Posterior cingulate gyrus (tissue), 11 donors: ENCODE measurements around the gene HNRNPA3.

Experiments
- DNase-seq, 10 donors: peaks; one replicate each; pipeline versions ENCODE4 v3.0.0 to v3.0.0-alpha.2; 2020 to 2021; ENCODE audit warnings: mixed read lengths in 3 of 10
- intact Hi-C: fragments of 100-400 bp; cut with DNase I; formaldehyde crosslinking; loops from one replicate; pipeline ENCODE4 v1.15.1; 2023

The HNRNPA3 gene

GRCh38 chr2:177251165-177251542 lies 38.6 kb downstream of the HNRNPA3 start:
- intact Hi-C loops: no loop called here
- DNase-seq: no peak

DNA sequence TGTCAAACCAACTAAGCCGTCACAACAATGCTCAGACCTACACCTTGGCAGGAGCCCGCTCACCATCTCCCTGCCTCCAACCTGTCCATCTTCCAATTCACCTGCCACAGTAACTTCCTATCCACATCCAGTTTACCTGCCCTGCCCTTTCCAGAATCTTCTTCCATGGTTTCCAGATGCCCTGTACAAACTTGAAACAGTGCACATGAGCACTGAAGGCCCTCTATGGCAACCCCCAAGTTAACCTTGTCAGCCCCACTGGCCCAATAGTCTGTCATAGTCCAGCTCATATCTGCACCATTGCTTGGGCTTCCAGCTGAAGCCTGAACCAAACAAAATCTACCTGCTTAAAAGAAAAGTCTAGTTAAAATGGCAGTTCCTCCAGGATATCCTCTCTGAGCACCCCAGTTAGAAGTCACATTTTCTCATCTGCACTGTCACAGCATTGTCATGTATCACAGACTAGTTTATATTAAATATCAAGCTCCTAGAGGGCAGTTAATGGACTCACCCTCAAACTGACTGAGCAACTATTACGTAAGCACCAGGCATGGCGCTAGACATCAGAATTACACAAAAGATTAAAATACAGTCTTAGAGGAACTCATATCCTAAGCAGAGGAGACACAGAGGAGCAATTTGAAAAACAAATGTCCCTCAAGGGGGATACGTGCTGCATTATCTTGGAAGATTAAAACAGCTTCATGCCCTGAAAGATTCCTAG lies 40.4 kb downstream of the HNRNPA3 start:
- no peak for DNase-seq
- intact Hi-C loops: no loop called here

GRCh38 chr2:177253704-177254103 lies 41.1 kb downstream of the HNRNPA3 start:
- intact Hi-C loops: no loop called here

DNA sequence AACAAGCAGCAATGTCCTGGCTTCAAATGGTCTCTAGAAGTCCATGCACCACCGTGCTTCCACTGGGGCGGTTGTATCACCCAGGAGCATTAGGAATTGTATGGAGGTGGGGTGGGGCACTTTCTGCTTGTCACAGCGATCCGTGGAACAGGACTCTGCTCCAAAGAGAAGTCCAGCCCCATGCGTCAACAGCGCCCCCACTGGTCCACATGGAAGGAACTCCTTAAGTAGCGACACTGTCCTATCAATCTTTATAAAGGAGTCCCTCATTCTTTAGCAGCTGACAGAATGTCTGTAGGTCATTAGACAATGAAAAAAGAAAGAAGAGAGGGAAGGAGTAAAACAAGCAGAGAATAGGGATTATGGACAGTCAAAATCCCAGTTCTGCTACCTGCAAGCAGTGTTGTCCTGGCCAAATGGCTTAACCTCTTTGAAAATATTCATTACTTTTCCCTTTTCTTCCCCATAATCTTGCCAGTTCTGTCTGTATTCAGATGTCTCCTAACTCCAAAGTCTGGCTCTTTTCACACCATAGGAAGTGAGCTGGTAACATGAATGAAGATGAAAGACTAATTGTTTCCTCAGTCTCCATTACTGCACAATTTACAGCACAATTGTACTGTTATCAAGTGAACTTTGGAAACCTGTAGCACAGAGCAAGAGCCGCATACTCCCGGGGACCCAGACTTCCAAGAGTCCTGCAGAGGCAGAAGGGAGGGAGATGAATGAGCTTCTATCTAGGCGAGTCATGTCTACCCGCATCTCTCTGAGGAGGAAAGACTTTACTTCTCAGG lies 42.0 kb downstream of the HNRNPA3 start:
- intact Hi-C loops: no loop called here

More at GRCh38 chr2:177253704-177254103, 41.1 kb downstream of the HNRNPA3 start:
- DNase-seq: no peak

GRCh38 chr2:177255227-177255601 lies 42.6 kb downstream of the HNRNPA3 start:
- intact Hi-C loops: no loop called here
- no peak for DNase-seq

More for the DNA sequence above, 42.0 kb downstream of the HNRNPA3 start:
- DNase-seq: peak in 6 of 10 donors; percentile 26 to 93 (median 46)

DNA sequence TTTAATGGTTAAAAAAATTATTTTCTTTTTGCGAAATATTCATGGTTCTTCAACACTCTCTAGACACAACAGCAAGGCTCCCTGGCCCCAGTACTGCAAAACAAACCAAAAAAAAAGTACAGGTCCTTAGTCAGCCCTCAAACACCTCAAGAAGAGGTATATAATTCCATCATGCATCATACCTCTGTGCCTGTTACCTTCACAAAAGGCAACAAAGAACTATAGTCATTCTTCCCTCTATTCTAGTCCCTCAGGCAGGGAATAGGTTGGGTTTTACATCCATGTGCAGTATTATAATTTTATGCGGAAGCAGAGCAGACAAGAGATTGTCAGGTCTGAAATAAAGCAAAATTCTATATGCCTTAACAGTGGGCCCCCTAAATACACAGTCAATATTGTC lies 43.4 kb downstream of the HNRNPA3 start:
- intact Hi-C loops: no loop called here
- no peak for DNase-seq

DNA sequence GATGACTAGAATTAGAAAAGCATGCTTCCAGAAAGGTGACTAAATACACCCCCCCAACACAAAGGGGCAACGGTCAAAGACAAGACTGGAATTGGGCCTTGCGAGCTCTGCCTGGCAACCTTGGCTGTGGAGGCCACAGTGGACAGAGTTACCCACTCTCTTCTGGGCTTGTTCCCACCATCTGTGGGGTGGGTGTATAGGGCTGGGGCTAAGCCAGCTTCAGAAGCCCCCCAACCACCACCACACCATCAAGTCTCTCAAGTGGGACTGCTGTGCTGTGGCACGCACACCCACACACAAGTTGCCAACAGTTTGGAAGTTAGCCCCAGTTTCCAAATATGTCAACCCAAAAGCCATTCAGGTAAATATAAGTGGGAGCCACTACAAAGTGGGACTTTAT lies 44.1 kb downstream of the HNRNPA3 start:
- no peak for DNase-seq
- intact Hi-C loops: no loop called here

DNA sequence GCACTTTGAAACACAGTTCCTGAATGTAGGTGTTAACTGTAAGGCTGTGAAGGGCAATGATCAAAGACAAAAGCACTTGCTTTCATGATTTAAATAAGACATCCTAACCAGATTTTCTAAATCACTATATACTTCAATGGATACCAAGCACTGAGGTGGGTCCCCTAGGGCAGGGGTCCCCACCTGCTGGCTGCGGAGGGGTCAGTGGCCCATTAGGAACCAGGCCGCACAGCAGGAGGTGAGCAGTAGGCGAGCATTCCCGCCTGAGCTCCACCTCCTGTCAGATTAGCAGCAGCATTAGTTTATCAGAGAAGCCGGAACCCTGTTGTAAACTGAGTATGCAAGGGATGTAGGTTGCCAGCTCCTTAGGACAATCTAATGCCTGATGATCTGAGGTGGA lies 44.9 kb downstream of the HNRNPA3 start:
- DNase-seq: no peak
- intact Hi-C loops: no loop called here

DNA sequence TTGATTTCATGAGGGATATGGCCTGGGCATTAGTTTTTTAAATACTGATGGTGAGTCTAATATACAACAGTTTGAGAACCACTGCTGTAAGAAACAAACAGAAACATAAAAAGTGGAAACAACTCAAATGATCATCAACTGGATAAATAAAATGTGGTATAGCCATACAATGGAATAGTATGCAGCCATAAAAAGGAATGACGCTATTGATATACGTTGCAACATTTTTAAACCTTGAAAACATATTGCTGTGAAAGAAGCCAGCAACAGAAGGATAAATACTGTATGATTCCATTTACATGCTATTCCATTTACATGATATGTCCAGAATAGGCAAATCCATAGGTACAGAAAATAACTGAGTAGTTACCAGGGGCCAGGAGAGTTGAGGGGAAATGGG lies 45.5 kb downstream of the HNRNPA3 start:
- intact Hi-C loops: no loop called here
- DNase-seq: no peak

GRCh38 chr2:177260379-177260778 lies 47.8 kb downstream of the HNRNPA3 start:
- intact Hi-C loops: loop anchor here (10.0 kb wide), 1 partner anchor 154 kb away; no protein-coding TSS in a partner anchor
- DNase-seq: no peak

DNA sequence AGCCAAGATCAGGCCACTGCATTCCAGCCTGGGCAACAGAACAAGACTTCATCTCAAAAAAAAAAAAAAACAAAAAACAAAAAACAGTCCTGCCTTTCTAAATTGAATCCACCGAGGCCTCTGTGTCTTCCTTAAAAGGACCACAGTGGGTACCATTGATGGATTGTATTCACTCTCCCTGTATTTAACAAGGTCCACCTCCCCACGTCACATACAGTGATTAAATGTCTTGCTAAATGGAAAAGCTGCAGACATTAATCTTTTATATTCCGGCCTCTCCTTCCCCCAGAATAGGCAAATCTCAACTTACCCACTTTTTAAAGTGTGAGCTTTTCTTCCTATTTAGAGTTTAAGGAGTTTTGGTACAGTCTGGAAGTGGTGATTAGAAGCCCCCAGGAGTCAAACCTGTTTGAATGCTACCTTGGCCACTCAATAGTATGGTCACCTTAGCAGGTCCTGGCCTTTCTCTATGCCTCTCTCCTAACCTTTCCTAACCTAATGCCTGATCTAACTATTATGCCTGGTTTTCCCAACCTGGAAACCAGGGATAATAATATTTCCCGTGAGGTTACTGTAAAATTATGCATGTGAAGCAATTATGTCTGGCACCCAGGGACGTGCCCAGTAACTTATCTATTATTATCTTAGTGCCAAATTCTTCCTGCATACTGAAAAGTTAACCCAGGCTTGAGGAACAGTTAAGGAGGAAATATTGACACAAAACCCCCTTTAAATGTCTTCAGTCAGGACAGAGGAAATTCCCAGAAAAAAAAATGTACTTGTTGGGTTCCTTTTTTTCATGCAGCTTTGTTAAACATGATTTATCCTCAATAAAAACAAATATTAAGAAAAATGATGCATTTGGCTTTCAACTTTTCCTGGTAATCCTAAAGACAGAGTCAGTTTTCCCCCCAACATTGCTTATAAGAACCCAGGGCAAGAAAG lies 48.8 kb downstream of the HNRNPA3 start:
- intact Hi-C loops: loop anchor here (2.0 to 10.0 kb wide), 3 partner anchors 21 to 153 kb away; no protein-coding TSS in a partner anchor
- no peak for DNase-seq

DNA sequence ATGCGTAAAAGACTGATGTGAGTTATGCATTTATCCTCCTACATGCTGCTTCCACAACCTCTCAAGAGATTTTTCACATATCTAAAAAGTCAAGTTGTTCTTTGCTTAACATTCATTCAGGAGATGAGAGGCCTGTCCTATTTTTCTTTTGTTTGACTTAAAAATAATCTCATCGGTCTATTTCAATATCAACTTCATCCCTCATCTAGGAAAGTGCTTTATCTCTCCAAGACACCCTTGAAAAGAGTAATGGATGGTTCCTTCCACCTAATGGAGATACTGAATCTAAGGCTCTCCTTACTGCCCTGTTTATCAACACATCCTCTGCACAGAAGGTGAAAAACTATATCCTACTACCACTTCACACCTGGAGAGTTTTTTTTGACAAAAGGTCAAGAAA lies 49.5 kb downstream of the HNRNPA3 start:
- no peak for DNase-seq
- intact Hi-C loops: loop anchor here (2.0 to 10.0 kb wide), 3 partner anchors 21 to 153 kb away; no protein-coding TSS in a partner anchor

GRCh38 chr2:177262958-177263450 lies 50.4 kb downstream of the HNRNPA3 start:
- intact Hi-C loops: loop anchor here (2.0 to 10.0 kb wide), 3 partner anchors 22 to 152 kb away; no protein-coding TSS in a partner anchor
- no peak for DNase-seq

GRCh38 chr2:177263451-177264208 lies 51.0 kb downstream of the HNRNPA3 start:
- intact Hi-C loops: loop anchor here (1.0 to 10.0 kb wide), 5 partner anchors 23 to 151 kb away; partner anchors contain the start of gene HNRNPA3
- peak; percentile 92 to 99 (median 96) for DNase-seq

- intact Hi-C loops: loop anchor here (1.0 to 10.0 kb wide), 3 partner anchors 52 to 151 kb away; partner anchors contain the start of gene HNRNPA3
- DNase-seq: peak in 2 of 10 donors; percentile 14 to 22
These were observed 51.7 kb downstream of the HNRNPA3 start for GRCh38 chr2:177264209-177264692.

GRCh38 chr2:177264693-177265587 lies 52.3 kb downstream of the HNRNPA3 start, which contains the start of gene NFE2L2:
TSS of gene NFE2L2 (minus strand) at chr2:177264727. CDS start at chr2:177264576, 151 bp downstream.
- peak; percentile 82 to 98 (median 90) for DNase-seq
- intact Hi-C loops: loop anchor here (1.0 to 10.0 kb wide), 4 partner anchors 31 to 150 kb away; partner anchors contain the start of gene HNRNPA3
